ENCODE results near the gene TAMM41. TPM values are rescaled to one million over a fixed set of nuclear protein-coding genes. Genes with fewer than 3 reads are reported as not detected.

Gene TAMM41
- total and polyA plus RNA-seq, 9 of the 15 experiments (the other 6 are each of a cell fraction or from before 2014, with no cell fraction given): 8.6 to 74.6 (median 29.3) TPM

- TF ChIP-seq, protein P1, sequence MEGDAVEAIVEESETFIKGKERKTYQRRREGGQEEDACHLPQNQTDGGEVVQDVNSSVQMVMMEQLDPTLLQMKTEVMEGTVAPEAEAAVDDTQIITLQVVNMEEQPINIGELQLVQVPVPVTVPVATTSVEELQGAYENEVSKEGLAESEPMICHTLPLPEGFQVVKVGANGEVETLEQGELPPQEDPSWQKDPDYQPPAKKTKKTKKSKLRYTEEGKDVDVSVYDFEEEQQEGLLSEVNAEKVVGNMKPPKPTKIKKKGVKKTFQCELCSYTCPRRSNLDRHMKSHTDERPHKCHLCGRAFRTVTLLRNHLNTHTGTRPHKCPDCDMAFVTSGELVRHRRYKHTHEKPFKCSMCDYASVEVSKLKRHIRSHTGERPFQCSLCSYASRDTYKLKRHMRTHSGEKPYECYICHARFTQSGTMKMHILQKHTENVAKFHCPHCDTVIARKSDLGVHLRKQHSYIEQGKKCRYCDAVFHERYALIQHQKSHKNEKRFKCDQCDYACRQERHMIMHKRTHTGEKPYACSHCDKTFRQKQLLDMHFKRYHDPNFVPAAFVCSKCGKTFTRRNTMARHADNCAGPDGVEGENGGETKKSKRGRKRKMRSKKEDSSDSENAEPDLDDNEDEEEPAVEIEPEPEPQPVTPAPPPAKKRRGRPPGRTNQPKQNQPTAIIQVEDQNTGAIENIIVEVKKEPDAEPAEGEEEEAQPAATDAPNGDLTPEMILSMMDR (IDR thresholded peaks at IDR 0.05 in 2 of 3, conservative IDR thresholded peaks at IDR 0.05 in 1 of 3; ENCODE audit: insufficient read depth in 2 of 3, low read depth in 1 of 3, low read length in 3 of 3): no peak
- TF ChIP-seq RBM25 (IDR thresholded peaks at IDR 0.05; ENCODE audit: low read depth, low read length, severe bottlenecking) (no peak), PHF20 (IDR thresholded peaks at IDR 0.05; ENCODE audit: partially characterized antibody) (no peak), TEAD1 (CRISPR knock-in tag; IDR thresholded peaks at IDR 0.05) (peak; percentile 38 to 96; a peak in 2 of 4 replicates), ETS2 (tag; IDR thresholded peaks at IDR 0.05; ENCODE audit: borderline replicate concordance, poor library complexity, severe bottlenecking) (no peak), MCM2 (IDR thresholded peaks at IDR 0.05; ENCODE audit: low read depth) (no peak), BRF1 (IDR thresholded peaks at IDR 0.05; ENCODE audit: borderline replicate concordance, extremely low read depth, insufficient read length) (no peak), SMARCA4 (IDR thresholded peaks at IDR 0.05) (no peak), FOXO4 (CRISPR knock-in tag; IDR thresholded peaks at IDR 0.05) (no peak), PHF21A (IDR thresholded peaks at IDR 0.05; ENCODE audit: borderline replicate concordance, low read depth) (no peak), EWSR1 (IDR thresholded peaks at IDR 0.05; ENCODE audit: borderline replicate concordance, low read depth, partially characterized antibody) (no peak), CREM (IDR thresholded peaks at IDR 0.05; ENCODE audit: low read depth) (peak; percentile 47), PTBP1 (IDR thresholded peaks at IDR 0.05; ENCODE audit: low read depth, low read length) (no peak), ZNF655 (CRISPR knock-in tag; IDR thresholded peaks at IDR 0.05) (no peak), FOSL1 (tag; conservative IDR thresholded peaks at IDR 0.05) (peak; percentile 44; the same call in 1 of the 2 replicates), DDX20 (tag; IDR thresholded peaks at IDR 0.05; ENCODE audit: low read depth) (no peak)
- TF ChIP-seq, protein P2, sequence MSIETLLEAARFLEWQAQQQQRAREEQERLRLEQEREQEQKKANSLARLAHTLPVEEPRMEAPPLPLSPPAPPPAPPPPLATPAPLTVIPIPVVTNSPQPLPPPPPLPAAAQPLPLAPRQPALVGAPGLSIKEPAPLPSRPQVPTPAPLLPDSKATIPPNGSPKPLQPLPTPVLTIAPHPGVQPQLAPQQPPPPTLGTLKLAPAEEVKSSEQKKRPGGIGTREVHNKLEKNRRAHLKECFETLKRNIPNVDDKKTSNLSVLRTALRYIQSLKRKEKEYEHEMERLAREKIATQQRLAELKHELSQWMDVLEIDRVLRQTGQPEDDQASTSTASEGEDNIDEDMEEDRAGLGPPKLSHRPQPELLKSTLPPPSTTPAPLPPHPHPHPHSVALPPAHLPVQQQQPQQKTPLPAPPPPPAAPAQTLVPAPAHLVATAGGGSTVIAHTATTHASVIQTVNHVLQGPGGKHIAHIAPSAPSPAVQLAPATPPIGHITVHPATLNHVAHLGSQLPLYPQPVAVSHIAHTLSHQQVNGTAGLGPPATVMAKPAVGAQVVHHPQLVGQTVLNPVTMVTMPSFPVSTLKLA (conservative IDR thresholded peaks at IDR 0.05): peak; percentile 40 to 63; a peak in 3 of 4 replicates
- TF ChIP-seq, protein P3, sequence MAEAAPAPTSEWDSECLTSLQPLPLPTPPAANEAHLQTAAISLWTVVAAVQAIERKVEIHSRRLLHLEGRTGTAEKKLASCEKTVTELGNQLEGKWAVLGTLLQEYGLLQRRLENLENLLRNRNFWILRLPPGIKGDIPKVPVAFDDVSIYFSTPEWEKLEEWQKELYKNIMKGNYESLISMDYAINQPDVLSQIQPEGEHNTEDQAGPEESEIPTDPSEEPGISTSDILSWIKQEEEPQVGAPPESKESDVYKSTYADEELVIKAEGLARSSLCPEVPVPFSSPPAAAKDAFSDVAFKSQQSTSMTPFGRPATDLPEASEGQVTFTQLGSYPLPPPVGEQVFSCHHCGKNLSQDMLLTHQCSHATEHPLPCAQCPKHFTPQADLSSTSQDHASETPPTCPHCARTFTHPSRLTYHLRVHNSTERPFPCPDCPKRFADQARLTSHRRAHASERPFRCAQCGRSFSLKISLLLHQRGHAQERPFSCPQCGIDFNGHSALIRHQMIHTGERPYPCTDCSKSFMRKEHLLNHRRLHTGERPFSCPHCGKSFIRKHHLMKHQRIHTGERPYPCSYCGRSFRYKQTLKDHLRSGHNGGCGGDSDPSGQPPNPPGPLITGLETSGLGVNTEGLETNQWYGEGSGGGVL (CRISPR knock-in tag; IDR thresholded peaks at IDR 0.05): no peak
Observed at GRCh38 chr3:11770477-11771391, 76.0 kb downstream of the TAMM41 start (continued).

Measured in K562 (cell line).